ENCODE data around the gene ERF.
"Not testable (repeated sequence)": the region's sequence is repeated elsewhere in the genome, so short reads cannot be mapped to it uniquely, and the experiment has no call there.

The ERF gene

DNA sequence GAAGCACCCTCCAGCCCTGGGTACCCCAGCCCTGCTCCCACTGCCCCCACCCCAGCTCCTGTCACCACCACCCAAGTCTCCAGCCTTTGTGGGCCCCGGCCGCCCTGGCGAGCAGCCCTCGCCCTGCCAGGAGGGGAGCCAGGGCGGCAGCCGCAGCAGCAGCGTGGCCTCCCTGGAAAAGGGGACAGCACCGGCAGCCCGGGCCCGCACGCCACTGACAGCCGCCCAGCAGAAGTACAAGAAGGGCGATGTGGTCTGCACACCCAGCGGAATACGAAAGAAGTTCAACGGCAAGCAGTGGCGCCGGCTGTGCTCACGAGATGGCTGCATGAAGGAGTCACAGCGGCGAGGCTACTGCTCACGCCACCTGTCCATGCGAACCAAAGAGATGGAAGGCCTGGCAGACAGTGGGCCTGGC lies 18.1 kb upstream of the ERF start:
- Mint-ChIP-seq H3K4me3 (no peak overlapping the region), H3K4me1 (peaks cover 66% of the 10 kb centered on the region), H3K9me3 (no peaks in the 10 kb centered on the region), H3K27me3 (no peaks in the 10 kb centered on the region), H3K27ac (no peak overlapping the region)
- ATAC-seq: no peak
- DNase-seq: no peak

DNA sequence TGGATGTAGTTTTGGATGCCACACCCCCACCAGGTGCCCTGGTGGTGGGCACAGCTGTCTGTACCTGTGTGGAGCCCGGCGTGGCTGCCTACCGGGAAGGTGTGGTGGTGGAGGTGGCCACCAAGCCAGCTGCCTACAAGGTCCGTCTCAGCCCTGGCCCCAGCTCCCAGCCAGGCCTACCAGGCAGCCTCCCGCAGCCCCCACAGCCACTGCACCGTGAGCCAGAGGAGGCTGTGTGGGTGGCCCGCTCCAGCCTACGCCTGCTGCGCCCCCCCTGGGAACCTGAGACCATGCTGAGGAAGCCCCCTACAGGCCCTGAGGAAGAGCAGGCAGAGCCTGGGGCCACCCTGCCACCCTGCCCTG lies 17.6 kb upstream of the ERF start:
- Mint-ChIP-seq H3K4me3 (no peak overlapping the region), H3K27ac (no peak overlapping the region), H3K27me3 (no peaks in the 10 kb centered on the region), H3K4me1 (peaks cover 62% of the 10 kb centered on the region), H3K9me3 (no peaks in the 10 kb centered on the region)
- DNase-seq (no peak), ATAC-seq (no peak)

DNA sequence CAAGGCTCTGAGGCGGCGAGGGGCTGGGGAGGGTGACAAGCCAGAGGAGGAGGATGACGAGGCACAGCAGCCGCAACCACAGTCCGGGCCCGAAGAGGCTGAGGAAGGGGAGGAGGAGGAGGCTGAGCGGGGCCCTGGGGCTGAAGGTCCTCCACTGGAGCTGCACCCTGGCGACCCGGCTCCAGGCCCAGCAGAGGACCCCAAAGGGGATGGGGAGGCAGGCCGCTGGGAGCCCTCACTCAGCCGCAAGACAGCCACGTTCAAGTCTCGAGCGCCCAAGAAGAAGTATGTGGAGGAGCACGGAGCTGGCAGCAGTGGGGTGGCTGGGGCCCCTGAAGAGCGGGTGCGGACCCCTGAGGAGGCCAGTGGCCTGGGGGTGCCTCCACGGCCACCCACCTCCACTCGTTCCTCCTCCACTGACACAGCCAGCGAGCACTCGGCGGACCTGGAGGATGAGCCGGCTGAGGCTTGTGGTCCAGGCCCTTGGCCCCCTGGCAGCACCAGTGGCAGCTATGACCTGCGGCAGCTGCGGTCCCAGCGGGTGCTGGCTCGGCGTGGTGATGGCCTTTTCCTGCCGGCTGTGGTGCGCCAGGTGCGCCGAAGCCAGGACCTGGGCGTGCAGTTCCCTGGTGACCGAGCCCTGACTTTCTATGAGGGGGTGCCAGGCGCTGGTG lies 17.1 kb upstream of the ERF start:
- Mint-ChIP-seq H3K4me1 (peaks cover 56% of the 10 kb centered on the region), H3K9me3 (no peaks in the 10 kb centered on the region), H3K27me3 (no peaks in the 10 kb centered on the region), H3K4me3 (peak overlapping the region in 1 of 2 donors; percentile 92), H3K27ac (peak overlapping the region in 1 of 2 donors; percentile 86)
- DNase-seq (no peak), ATAC-seq (no peak)

DNA sequence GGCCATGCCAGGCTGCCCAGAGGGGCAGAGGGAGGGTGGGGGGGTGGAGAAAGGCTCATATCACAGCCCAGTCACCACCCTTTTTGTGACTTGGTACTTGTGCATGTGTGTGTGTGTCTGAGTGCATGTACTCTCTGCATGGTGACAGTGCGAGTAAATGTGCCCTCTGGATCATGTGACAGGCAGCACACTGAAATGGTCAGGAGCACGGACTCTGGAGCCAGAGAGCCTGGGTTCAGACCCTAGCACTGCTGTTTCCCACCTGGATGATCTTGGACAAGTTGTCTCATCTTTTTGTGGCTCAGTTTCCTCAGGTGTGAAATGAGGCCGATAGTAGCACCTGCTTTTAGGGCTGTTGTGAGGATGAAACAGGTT lies 16.1 kb upstream of the ERF start:
- peak overlapping the region; percentile 80 to 86 for H3K27ac Mint-ChIP-seq
- no peaks in the 10 kb centered on the region for H3K27me3 Mint-ChIP-seq
- peaks cover 47% of the 10 kb centered on the region for H3K4me1 Mint-ChIP-seq
- no peaks in the 10 kb centered on the region for H3K9me3 Mint-ChIP-seq
- DNase-seq (no peak), ATAC-seq (no peak)
- H3K4me3 Mint-ChIP-seq: peak overlapping the region; percentile 70 to 92

- peaks cover 41% of the 10 kb centered on the region for H3K4me1 Mint-ChIP-seq
- ATAC-seq (peak; percentile 24), DNase-seq (peak; percentile 63 to 80)
- no peaks in the 10 kb centered on the region for H3K9me3 Mint-ChIP-seq
- H3K4me3 Mint-ChIP-seq: peak overlapping the region in 1 of 2 donors; percentile 92
- H3K27ac Mint-ChIP-seq: peak overlapping the region; percentile 95 to 99
- no peaks in the 10 kb centered on the region for H3K27me3 Mint-ChIP-seq
These were observed 15.6 kb upstream of the ERF start for GRCh38 chr19:42270346-42271044.

DNA sequence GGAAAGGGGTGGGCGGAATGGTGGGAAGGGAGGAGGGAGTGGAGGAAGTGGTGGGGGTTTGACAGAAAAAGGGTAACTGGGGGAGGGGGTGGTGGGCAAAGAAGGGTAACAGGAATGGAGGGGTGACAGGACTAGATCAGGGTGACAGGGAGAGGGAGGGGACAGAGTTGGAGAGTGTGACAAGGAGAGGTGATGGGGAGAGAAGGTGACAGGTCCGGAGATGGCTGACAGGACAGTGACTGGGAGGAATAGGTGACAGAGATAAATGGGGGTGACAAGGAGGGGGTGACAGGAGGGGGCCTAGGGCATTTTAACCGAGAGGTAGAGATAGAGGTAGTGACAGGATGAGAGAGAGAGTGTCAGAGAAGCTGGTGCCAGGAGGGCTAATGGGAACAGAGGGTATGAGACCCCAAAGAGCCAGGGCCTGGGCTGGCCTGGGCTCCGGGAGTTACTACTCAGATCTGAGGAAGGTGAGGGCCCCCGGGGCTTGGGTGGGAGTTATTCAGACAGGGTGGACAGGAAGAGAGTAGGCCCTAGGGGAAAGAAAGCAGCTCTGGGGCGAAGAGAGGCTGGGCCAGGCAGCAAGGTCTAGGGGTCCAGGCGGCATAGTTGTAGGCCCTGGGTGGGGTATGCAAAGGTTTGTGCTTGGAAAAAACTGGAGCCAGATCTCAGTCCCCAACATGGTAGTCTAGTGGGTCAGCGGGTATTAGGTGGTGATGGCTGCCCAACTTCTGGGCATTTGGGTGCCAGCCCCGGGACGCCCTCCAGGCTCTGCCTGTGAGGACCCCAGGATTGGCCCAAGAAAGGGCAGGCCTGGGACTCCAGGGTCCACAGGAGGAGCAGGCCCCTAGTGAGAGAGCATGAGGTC lies 14.8 kb upstream of the ERF start:
- Mint-ChIP-seq H3K4me3 (peak overlapping the region in 1 of 2 donors; percentile 92), H3K27ac (peak overlapping the region; percentile 95 to 99), H3K9me3 (no peaks in the 10 kb centered on the region), H3K27me3 (no peaks in the 10 kb centered on the region), H3K4me1 (peaks cover 34% of the 10 kb centered on the region)
- DNase-seq: no peak
- ATAC-seq: no peak

GRCh38 chr19:42268704-42269477 lies 14.0 kb upstream of the ERF start, which contains the start of gene CIC:
CIC (plus strand) TSS chr19:42269252; CDS start chr19:42271784, 2,532 bp downstream.
- peak within 1 kb of the TSS in 1 of 2 donors; percentile 92 for H3K4me3 Mint-ChIP-seq
- no peaks in the 10 kb centered on the region for H3K9me3 Mint-ChIP-seq
- peak within 1 kb of the TSS; percentile 95 to 99 for H3K27ac Mint-ChIP-seq
- ATAC-seq: peak; percentile 91
- H3K27me3 Mint-ChIP-seq: no peaks in the 10 kb centered on the region
- DNase-seq: peak; percentile 99
- H3K4me1 Mint-ChIP-seq: peaks cover 30% of the 10 kb centered on the region

DNA sequence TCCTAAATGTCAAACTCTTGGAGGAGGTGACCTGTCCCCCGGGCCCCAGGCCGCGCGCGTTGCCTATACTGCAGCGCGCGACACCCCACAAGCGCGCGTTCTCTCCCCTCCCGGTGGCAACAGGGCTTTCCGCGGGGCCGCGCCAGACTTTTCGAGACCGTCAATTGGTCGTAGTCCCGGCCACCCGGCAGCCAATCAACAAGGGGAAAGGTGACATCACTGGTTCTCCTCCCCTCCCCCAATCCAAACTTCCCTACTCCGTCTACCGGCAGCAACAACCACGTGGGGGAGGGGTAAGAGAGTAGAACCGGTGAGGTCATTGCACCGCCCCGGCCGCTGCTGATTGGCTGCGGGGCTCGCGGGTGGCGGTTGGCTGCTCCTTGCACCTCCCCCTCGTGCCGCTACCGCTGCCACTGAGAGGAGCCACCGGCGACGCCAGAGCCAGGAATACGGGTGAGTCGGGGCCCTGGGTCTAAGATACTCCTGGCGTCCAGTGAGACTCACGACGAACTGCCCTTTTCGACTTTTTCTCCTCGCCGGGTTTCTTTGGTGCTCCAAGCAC lies 13.3 kb upstream of the ERF start:
- Mint-ChIP-seq H3K4me1 (peaks cover 24% of the 10 kb centered on the region), H3K27ac (no peak overlapping the region), H3K9me3 (no peaks in the 10 kb centered on the region), H3K27me3 (no peaks in the 10 kb centered on the region), H3K4me3 (no peak overlapping the region)
- DNase-seq (peak; percentile 99), ATAC-seq (peak; percentile 73)

DNA sequence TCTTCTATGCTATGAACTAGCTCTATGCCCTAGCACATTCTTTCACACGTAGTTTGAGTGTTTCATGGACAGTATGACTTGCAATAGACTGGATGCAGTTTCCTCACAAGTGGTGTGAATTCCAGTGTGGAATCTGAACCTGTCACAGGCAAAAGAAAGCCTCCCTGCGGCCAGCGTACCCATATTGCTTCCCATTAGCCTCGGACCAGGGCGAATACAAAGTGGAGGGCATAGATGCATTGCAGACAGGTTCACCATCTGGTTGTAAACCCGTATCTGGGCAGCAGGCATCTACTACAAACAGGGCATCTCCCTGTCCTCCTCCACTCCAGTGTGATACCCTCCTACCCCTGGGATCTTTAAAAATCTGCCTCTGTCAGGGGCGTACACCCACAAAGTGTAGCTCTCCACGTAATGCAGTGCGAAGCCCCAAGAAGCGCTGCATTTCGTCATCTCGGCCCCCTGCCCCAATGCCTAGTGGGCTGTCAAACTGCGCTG lies 12.8 kb upstream of the ERF start:
- peaks cover 25% of the 10 kb centered on the region for H3K4me1 Mint-ChIP-seq
- no peaks in the 10 kb centered on the region for H3K27me3 Mint-ChIP-seq
- H3K27ac Mint-ChIP-seq: no peak overlapping the region
- H3K4me3 Mint-ChIP-seq: no peak overlapping the region
- no peaks in the 10 kb centered on the region for H3K9me3 Mint-ChIP-seq
- no peak for DNase-seq
- ATAC-seq: no peak

- not testable (repeated sequence) for ATAC-seq, H3K9me3 Mint-ChIP-seq, DNase-seq, H3K4me3 Mint-ChIP-seq, H3K27ac Mint-ChIP-seq, H3K27me3 Mint-ChIP-seq
- H3K4me1 Mint-ChIP-seq: peaks cover 32% of the 10 kb centered on the region
These were observed 12.1 kb upstream of the ERF start for GRCh38 chr19:42266928-42267603.

- not testable (repeated sequence) for DNase-seq, H3K9me3 Mint-ChIP-seq, H3K27ac Mint-ChIP-seq, ATAC-seq, H3K4me3 Mint-ChIP-seq, H3K27me3 Mint-ChIP-seq
- peaks cover 32% of the 10 kb centered on the region for H3K4me1 Mint-ChIP-seq
These were observed 11.2 kb upstream of the ERF start for GRCh38 chr19:42266105-42266504.

DNA sequence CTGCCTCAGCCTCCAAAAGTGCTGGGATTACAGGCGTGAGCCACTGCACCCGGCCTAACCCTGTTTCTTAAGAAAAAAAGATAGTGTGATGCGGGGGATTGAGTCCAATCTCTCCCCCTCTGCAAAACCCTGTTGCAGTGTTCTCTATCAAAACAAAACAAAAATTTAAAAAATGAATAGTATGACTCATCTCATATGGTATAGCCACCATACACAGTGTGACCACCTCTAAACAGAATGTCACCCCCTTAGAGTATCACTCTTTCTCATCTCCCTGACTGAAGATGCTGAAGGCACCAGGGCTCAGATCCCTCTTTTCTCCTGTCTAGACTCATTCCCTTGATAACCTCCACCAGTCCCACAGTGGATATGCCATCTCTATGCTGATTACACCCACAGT lies 6.8 kb upstream of the ERF start:
- DNase-seq (no peak), ATAC-seq (peak; percentile 66)
- H3K27me3 Mint-ChIP-seq: no peaks in the 10 kb centered on the region
- no peak overlapping the region for H3K27ac Mint-ChIP-seq
- no peaks in the 10 kb centered on the region for H3K9me3 Mint-ChIP-seq
- H3K4me3 Mint-ChIP-seq: no peak overlapping the region
- H3K4me1 Mint-ChIP-seq: peaks cover 15% of the 10 kb centered on the region

DNA sequence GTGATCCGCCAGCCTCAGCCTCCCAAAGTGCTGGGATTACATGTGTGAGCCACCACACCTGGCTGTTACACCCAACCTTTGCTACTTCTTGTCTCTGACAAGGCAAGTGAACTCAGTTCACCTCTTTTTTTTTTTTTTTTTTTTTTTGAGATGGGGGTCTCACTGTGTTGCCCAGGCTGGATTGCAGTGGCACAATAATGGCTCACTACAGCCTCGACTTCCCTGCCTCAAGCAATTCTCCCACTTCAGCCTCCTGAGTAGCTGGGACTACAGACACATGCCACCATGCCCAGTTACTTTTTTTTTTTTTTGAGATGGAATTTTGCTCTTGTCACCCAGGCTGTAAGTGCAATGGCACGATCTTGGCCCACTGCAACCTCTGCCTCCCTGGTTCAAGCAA lies 2.9 kb upstream of the ERF start:
- H3K27ac Mint-ChIP-seq, ATAC-seq, H3K9me3 Mint-ChIP-seq, H3K4me3 Mint-ChIP-seq, H3K27me3 Mint-ChIP-seq, DNase-seq: not testable (repeated sequence)
- peaks cover 24% of the 10 kb centered on the region for H3K4me1 Mint-ChIP-seq

Data from stimulated activated naive CD8-positive, alpha-beta T cell treated with anti-CD3 and anti-CD28 coated beads, Interleukin-15, amount 100 ng/mL, for 72 hours (primary cell).